ENCODE data around the gene TRAPPC14. TPM values are rescaled to one million over a fixed set of nuclear protein-coding genes. Genes with fewer than 3 reads are reported as not detected.

TRAPPC14 gene
- total and polyA plus RNA-seq, 10 of the 15 experiments (the other 5 are each of a cell fraction or from before 2014, with no cell fraction given) = 0.21 to 24.7 (median 7.5) TPM

DNA sequence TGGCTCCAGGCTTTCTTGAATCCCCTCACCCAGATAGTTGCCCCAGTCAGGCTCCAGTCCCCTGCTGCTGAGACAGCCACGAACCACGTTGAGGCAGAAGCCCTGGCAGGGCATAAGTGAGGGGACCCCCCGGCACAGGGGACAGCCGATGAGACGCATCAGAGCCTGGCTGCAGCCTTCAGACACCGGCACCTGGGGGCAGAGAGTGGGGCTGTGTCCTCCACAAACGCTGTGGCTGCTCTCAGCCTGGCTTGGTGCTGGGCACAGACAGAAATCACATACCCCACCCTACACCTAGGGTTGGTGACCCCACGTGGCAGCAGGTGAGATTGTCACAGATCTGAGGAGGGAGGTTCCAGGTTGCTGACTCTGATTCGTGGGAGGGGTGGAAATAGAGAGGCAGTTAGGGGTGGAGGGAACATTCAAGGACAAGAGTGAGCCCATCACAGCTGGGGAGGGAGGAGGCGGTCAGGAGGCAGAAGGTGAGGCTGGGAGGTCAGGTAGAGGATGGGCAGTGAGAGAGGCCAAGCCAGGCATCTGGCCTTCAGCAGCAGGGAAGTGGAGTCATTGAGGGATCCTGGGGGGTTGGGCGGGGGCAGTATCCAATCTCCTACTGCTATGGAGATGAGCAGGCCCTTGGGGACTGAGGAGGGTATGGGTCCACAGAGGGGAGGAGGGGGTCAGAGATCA, 15.4 kb upstream of the TRAPPC14 start (continued):
- TF ChIP-seq, protein P1, sequence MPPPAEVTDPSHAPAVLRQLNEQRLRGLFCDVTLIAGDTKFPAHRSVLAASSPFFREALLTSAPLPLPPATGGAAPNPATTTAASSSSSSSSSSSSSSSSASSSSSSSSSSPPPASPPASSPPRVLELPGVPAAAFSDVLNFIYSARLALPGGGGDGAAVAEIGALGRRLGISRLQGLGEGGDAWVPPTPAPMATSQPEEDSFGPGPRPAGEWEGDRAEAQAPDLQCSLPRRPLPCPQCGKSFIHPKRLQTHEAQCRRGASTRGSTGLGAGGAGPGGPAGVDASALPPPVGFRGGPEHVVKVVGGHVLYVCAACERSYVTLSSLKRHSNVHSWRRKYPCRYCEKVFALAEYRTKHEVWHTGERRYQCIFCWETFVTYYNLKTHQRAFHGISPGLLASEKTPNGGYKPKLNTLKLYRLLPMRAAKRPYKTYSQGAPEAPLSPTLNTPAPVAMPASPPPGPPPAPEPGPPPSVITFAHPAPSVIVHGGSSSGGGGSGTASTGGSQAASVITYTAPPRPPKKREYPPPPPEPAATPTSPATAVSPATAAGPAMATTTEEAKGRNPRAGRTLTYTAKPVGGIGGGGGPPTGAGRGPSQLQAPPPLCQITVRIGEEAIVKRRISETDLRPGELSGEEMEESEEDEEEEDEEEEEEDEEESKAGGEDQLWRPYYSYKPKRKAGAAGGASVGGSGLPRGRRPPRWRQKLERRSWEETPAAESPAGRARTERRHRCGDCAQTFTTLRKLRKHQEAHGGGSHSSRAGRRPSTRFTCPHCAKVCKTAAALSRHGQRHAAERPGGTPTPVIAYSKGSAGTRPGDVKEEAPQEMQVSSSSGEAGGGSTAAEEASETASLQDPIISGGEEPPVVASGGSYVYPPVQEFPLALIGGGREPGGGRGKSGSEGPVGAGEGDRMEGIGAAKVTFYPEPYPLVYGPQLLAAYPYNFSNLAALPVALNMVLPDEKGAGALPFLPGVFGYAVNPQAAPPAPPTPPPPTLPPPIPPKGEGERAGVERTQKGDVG (CRISPR knock-in tag; IDR thresholded peaks at IDR 0.05) = no peak
- no peak for TF ChIP-seq BACH1 (IDR thresholded peaks at IDR 0.05; ENCODE audit: borderline replicate concordance)
- TF ChIP-seq, protein P2, sequence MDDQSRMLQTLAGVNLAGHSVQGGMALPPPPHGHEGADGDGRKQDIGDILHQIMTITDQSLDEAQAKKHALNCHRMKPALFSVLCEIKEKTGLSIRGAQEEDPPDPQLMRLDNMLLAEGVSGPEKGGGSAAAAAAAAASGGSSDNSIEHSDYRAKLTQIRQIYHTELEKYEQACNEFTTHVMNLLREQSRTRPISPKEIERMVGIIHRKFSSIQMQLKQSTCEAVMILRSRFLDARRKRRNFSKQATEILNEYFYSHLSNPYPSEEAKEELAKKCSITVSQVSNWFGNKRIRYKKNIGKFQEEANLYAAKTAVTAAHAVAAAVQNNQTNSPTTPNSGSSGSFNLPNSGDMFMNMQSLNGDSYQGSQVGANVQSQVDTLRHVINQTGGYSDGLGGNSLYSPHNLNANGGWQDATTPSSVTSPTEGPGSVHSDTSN (IDR thresholded peaks at IDR 0.05; ENCODE audit: insufficient replicate concordance, low read depth, low read length) = no peak
- TF ChIP-seq ESRRA (IDR thresholded peaks at IDR 0.05; ENCODE audit: low read length) = no peak

DNA sequence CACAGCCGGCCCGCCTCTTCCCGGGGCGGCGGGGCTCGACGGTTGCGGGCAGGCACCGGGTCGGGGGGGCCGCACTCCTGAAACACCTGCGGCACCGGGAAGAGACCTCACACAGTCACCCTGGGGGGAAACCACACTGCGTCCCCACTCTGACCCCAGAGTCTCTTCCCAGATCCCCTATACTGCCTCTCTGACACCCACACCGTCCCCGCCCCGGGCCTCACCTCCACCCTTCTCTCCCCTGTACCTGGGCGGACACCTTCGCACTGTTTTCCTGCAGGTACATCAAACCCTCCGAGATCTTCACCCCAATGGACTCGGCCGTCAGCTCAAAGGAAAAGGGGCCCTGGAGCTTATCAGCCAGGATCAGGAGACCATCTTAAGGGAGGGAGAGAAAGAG, 13.3 kb upstream of the TRAPPC14 start:
- H3K4me1 ChIP-seq (ENCODE audit: control insufficient read depth, insufficient read depth, low read length) = peaks cover 47% of the 10 kb centered on the region
- peaks cover 4 to 6% of the 10 kb centered on the region in 2 experiments; a peak in 3 of 4 replicates for H3K27me3 ChIP-seq (replicated peaks in 1 of 2; ENCODE audit: control insufficient read depth in 2 of 2, insufficient read depth in 2 of 2, low read length in 1 of 2)
- H3K4me3 ChIP-seq = peak overlapping the region; percentile 39; the same call in 1 of the 2 replicates
- intact Hi-C loops (cut with micrococcal nuclease; ENCODE audit: unreplicated experiment) (no loop called here), in situ Hi-C loops (cut with MboI) (no loop called here)
- ChIA-PET POLR2A (interaction anchor here (0.6 to 0.9 kb wide), 5 partner anchors 8 to 89 kb away, joined by 3 to 5 read pairs (median 3); no protein-coding TSS in a partner anchor), CTCF (interaction anchor here (1.2 kb wide), 1 partner anchor 18 kb away, joined by 4 read pairs; no protein-coding TSS in a partner anchor), SMC1A (ENCODE audit: uncharacterized antibody, unreplicated experiment) (interaction anchor here (1.1 kb wide), 1 partner anchor 10 kb away, joined by 3 read pairs; no protein-coding TSS in a partner anchor), RAD21 (ENCODE audit: unreplicated experiment) (interaction anchor here (0.6 to 1.5 kb wide), 2 partner anchors 39 to 120 kb away, joined by 3 to 5 read pairs; no protein-coding TSS in a partner anchor)
- TF ChIP-seq IKZF2 (IDR thresholded peaks at IDR 0.05) = peak in 1 of 2 experiments; percentile 20; a peak in 1 of 4 replicates
- no peak for TF ChIP-seq GATAD2B (conservative IDR thresholded peaks at IDR 0.05; ENCODE audit: low read depth)
- peak; percentile 43; the same call in 1 of the 2 replicates for TF ChIP-seq RUNX3 (IDR thresholded peaks at IDR 0.05; ENCODE audit: low read length)
- BruUV-seq (replicated peaks) = no TSS peak
- FAIRE-seq (no peak), ATAC-seq (no peak), DNase-seq (ENCODE audit: low read depth, low spot score) (no peak)
- H2AFZ ChIP-seq (ENCODE audit: control insufficient read depth, low read depth, low read length) = no peak overlapping the region
- no peaks in the 10 kb centered on the region for H3K79me2 ChIP-seq (ENCODE audit: control insufficient read depth, insufficient read depth, low read length)
- H4K20me1 ChIP-seq (ENCODE audit: control insufficient read depth, insufficient read depth) = no peaks in the 10 kb centered on the region
- no peak overlapping the region for H3K9ac ChIP-seq (ENCODE audit: control insufficient read depth, insufficient read depth, low read length)
- H3K4me2 ChIP-seq (ENCODE audit: control insufficient read depth, insufficient read depth) = 0 out of 2 replicates have a peak overlapping the region, but pooled peaks have one; percentile 72
- H3K36me3 ChIP-seq (ENCODE audit: control insufficient read depth in 2 of 2, insufficient read depth in 2 of 2, low read length in 1 of 2) = no peaks in the 10 kb centered on the region
- no peaks in the 10 kb centered on the region for H3K9me3 ChIP-seq (replicated peaks; ENCODE audit: control insufficient read depth, insufficient read depth, low read length)
- H3K27ac ChIP-seq (ENCODE audit: control insufficient read depth, insufficient read depth) = no peak overlapping the region
- WGBS (ENCODE audit: insufficient coverage, insufficient replicate concordance, low lambda C conversion rate, missing lambda C conversion rate) = 1% methylated on average over 21 of the region's 22 CpGs

All from GM12878 (cell line).